CD4-positive, alpha-beta T cell treated with Interleukin-17A for 1 hour (primary cell): ENCODE data around the gene SUCO.
A peak's percentile ranks its signal among the peaks of the same experiment; 100 is the strongest.

ENCODE experiments used
- DNase-seq: peaks from one replicate; pipeline ENCODE4 v3.0.0-alpha.2; 2020

The SUCO gene

DNA sequence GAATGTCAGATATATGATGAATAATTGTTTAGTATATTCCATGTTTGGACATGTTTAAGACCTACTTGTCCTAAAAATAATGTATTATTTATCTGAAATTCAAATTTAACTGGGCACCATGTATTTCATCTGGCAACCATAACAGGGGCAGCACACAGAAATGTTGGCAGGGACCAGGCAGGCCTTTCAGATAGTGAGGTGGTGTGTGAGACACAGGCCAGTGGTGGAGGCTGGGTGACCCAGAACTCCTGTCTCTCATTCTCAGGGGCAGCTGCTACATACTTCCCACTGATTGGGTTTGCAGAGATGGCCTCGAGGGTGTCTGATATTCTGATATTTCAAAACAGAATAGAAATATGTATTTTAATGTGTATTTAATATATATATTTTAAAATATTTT, 124.6 kb downstream of the SUCO start:
- DNase-seq: no peak

- peak; percentile 58 for DNase-seq
Observed at GRCh38 chr1:172658871-172659453, 126.0 kb downstream of the SUCO start, which contains the start of gene FASLG. TSS of gene FASLG (plus strand) at chr1:172659103. CDS start at chr1:172659202, 99 bp downstream.

GRCh38 chr1:172661107-172661506, 128.2 kb downstream of the SUCO start:
- peak; percentile 25 for DNase-seq
